Measurements from ENCODE around the gene ST6GALNAC2.
"Not testable (repeated sequence)": the region's sequence is repeated elsewhere in the genome, so short reads cannot be mapped to it uniquely, and the experiment has no call there.

Gene ST6GALNAC2

GRCh38 chr17:76585649-76586593, at the start of gene ST6GALNAC2:
Gene ST6GALNAC2 (minus strand): TSS chr17:76585860. CDS start chr17:76585808, 52 bp downstream.
- DNase-seq = peak; percentile 53

GRCh38 chr17:76635039-76635438, 49.4 kb upstream of the ST6GALNAC2 start:
- no peak for DNase-seq

GRCh38 chr17:76633628-76634328, 48.1 kb upstream of the ST6GALNAC2 start:
- DNase-seq = no peak

- DNase-seq = no peak
These were observed 46.3 kb upstream of the ST6GALNAC2 start for GRCh38 chr17:76631821-76632565.

- no peak for DNase-seq
These were observed 44.5 kb upstream of the ST6GALNAC2 start for GRCh38 chr17:76630151-76630550.

GRCh38 chr17:76627510-76627909, 41.9 kb upstream of the ST6GALNAC2 start:
- no peak for DNase-seq

- no peak for DNase-seq
These were observed 40.8 kb upstream of the ST6GALNAC2 start for GRCh38 chr17:76626442-76626841.

GRCh38 chr17:76625496-76625895, 39.8 kb upstream of the ST6GALNAC2 start:
- DNase-seq = no peak

GRCh38 chr17:76623271-76624146, 37.8 kb upstream of the ST6GALNAC2 start:
- DNase-seq = peak; percentile 84

- DNase-seq = no peak
These were observed 32.2 kb upstream of the ST6GALNAC2 start for GRCh38 chr17:76617838-76618237.

GRCh38 chr17:76614912-76615617, 29.4 kb upstream of the ST6GALNAC2 start:
- DNase-seq = no peak

- DNase-seq = not testable (repeated sequence)
These were observed 28.6 kb upstream of the ST6GALNAC2 start for GRCh38 chr17:76614064-76614759.

- no peak for DNase-seq
These were observed 27.6 kb upstream of the ST6GALNAC2 start for GRCh38 chr17:76612977-76613851.

- no peak for DNase-seq
These were observed 26.8 kb upstream of the ST6GALNAC2 start for GRCh38 chr17:76612465-76612864.

GRCh38 chr17:76611758-76612157, 26.1 kb upstream of the ST6GALNAC2 start:
- no peak for DNase-seq

- not testable (repeated sequence) for DNase-seq
These were observed 25.6 kb upstream of the ST6GALNAC2 start for GRCh38 chr17:76611080-76611749.

- DNase-seq = not testable (repeated sequence)
These were observed 21.0 kb upstream of the ST6GALNAC2 start for GRCh38 chr17:76606685-76607084.

- no peak for DNase-seq
These were observed 15.4 kb upstream of the ST6GALNAC2 start for GRCh38 chr17:76601065-76601464.

Data from activated T-cell treated with anti-CD3 and anti-CD28 coated beads, Interleukin-2, amount 50 U/mL, for 1 hour (primary cell).